ENCODE measurements around the gene RFTN2. TPM values are rescaled to one million over a fixed set of nuclear protein-coding genes. Genes with fewer than 3 reads are reported as not detected.

Gene RFTN2
- total and polyA plus RNA-seq, 2 experiments from 2014 or later, result 0.42 to 2.1 TPM

DNA sequence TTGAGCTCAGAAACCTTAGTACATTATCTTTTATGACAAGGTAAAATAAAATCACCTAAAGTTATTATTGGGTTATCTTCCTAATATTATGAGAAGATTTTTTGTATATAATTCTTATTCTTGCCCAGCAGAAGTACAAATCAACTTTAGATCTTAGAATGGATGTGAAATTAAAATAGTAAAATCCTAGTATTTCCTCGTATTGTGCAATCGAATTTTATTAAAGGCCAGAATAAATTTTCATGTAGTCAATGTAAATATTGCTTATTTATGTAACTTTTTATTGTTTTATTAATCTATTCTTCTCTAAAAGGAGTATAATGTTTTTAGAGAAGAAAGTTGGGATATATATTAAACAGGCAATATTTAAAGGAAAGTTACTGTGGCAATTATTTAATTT lies 42.5 kb upstream of the RFTN2 start (continued):
- no peak for TF ChIP-seq STAT1 (IDR thresholded peaks at IDR 0.05; ENCODE audit: unreplicated experiment)
- TF ChIP-seq, protein P1, sequence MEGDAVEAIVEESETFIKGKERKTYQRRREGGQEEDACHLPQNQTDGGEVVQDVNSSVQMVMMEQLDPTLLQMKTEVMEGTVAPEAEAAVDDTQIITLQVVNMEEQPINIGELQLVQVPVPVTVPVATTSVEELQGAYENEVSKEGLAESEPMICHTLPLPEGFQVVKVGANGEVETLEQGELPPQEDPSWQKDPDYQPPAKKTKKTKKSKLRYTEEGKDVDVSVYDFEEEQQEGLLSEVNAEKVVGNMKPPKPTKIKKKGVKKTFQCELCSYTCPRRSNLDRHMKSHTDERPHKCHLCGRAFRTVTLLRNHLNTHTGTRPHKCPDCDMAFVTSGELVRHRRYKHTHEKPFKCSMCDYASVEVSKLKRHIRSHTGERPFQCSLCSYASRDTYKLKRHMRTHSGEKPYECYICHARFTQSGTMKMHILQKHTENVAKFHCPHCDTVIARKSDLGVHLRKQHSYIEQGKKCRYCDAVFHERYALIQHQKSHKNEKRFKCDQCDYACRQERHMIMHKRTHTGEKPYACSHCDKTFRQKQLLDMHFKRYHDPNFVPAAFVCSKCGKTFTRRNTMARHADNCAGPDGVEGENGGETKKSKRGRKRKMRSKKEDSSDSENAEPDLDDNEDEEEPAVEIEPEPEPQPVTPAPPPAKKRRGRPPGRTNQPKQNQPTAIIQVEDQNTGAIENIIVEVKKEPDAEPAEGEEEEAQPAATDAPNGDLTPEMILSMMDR (conservative IDR thresholded peaks at IDR 0.05; ENCODE audit: low read depth in 2 of 2), result no peak
- no peak for TF ChIP-seq ZNF331 (CRISPR knock-in tag; IDR thresholded peaks at IDR 0.05; ENCODE audit: low read depth)
- TF ChIP-seq POLR2AphosphoS5 (IDR thresholded peaks at IDR 0.05; ENCODE audit: low read depth), result no peak
- no peak for TF ChIP-seq EZH2phosphoT487 (IDR thresholded peaks at IDR 0.05; ENCODE audit: unreplicated experiment)
- TF ChIP-seq, protein P2, sequence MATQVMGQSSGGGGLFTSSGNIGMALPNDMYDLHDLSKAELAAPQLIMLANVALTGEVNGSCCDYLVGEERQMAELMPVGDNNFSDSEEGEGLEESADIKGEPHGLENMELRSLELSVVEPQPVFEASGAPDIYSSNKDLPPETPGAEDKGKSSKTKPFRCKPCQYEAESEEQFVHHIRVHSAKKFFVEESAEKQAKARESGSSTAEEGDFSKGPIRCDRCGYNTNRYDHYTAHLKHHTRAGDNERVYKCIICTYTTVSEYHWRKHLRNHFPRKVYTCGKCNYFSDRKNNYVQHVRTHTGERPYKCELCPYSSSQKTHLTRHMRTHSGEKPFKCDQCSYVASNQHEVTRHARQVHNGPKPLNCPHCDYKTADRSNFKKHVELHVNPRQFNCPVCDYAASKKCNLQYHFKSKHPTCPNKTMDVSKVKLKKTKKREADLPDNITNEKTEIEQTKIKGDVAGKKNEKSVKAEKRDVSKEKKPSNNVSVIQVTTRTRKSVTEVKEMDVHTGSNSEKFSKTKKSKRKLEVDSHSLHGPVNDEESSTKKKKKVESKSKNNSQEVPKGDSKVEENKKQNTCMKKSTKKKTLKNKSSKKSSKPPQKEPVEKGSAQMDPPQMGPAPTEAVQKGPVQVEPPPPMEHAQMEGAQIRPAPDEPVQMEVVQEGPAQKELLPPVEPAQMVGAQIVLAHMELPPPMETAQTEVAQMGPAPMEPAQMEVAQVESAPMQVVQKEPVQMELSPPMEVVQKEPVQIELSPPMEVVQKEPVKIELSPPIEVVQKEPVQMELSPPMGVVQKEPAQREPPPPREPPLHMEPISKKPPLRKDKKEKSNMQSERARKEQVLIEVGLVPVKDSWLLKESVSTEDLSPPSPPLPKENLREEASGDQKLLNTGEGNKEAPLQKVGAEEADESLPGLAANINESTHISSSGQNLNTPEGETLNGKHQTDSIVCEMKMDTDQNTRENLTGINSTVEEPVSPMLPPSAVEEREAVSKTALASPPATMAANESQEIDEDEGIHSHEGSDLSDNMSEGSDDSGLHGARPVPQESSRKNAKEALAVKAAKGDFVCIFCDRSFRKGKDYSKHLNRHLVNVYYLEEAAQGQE (IDR thresholded peaks at IDR 0.05; ENCODE audit: unreplicated experiment), result no peak

DNA sequence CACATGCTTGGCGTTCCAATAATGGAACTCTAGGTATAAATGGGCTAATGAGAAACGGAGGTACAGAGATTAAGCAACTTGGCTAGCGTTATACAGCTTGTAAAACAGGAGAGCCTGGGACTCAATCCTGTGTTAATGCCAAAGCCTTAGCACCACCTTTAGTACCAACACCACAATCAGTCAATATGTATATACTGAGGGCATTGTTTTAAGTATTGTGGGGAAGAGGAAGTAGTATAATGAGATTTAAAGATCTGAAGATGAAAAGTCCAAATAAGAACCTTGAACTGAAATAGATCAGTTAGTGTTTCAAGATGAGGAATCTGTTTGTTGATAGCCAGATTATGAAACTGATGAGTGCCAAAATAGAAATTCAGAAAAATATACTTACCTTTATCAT lies 37.9 kb upstream of the RFTN2 start:
- Mint-ChIP-seq H3K9me3 (no peaks in the 10 kb centered on the region), H3K4me1 (peaks cover 17% of the 10 kb centered on the region), H3K27ac (no peak overlapping the region), H3K27me3 (ENCODE audit: insufficient read depth, low read depth, poor library complexity) (no peaks in the 10 kb centered on the region), H3K4me3 (no peak overlapping the region), H3K36me3 (ENCODE audit: low read depth) (peaks cover 37% of the 10 kb centered on the region)
- H3F3A ChIP-seq (replicated peaks; ENCODE audit: low read depth), result no peaks in the 10 kb centered on the region
- peaks cover 19% of the 10 kb centered on the region for H4K20me1 ChIP-seq (replicated peaks; ENCODE audit: insufficient read depth)
- no peak overlapping the region for H2AFZ ChIP-seq
- peaks cover 8% of the 10 kb centered on the region for H3K4me1 ChIP-seq (ENCODE audit: insufficient read depth)
- H3K27me3 ChIP-seq (ENCODE audit: insufficient read depth), result no peaks in the 10 kb centered on the region
- no peak overlapping the region for H3K4me3 ChIP-seq
- H3K79me2 ChIP-seq (replicated peaks; ENCODE audit: insufficient read depth), result peaks cover 58% of the 10 kb centered on the region
- H3K9me2 ChIP-seq (ENCODE audit: insufficient read depth), result no peaks in the 10 kb centered on the region
- DNase-seq (ENCODE audit: low spot score), result no peak
- no peak for ATAC-seq
- H3K36me3 ChIP-seq (ENCODE audit: insufficient read depth), result peaks cover 10% of the 10 kb centered on the region; the same call in 1 of the 2 replicates
- H3K4me2 ChIP-seq, result no peak overlapping the region
- H3K27ac ChIP-seq (ENCODE audit: low read depth), result no peak overlapping the region; the same call in 1 of the 2 replicates
- TF ChIP-seq NANOG (IDR thresholded peaks at IDR 0.05; ENCODE audit: borderline replicate concordance) (no peak), POLR2AphosphoS5 (IDR thresholded peaks at IDR 0.05; ENCODE audit: low read depth) (no peak), CREB1 (CRISPR knock-in tag; IDR thresholded peaks at IDR 0.05; ENCODE audit: low read depth) (no peak), ZNF114 (CRISPR knock-in tag; IDR thresholded peaks at IDR 0.05) (no peak), EZH2 (IDR thresholded peaks at IDR 0.05; ENCODE audit: low read depth, unreplicated experiment) (no peak), EZH2phosphoT487 (IDR thresholded peaks at IDR 0.05; ENCODE audit: unreplicated experiment) (no peak), JUNB (IDR thresholded peaks at IDR 0.05; ENCODE audit: unreplicated experiment) (no peak)
- TF ChIP-seq, protein P3, sequence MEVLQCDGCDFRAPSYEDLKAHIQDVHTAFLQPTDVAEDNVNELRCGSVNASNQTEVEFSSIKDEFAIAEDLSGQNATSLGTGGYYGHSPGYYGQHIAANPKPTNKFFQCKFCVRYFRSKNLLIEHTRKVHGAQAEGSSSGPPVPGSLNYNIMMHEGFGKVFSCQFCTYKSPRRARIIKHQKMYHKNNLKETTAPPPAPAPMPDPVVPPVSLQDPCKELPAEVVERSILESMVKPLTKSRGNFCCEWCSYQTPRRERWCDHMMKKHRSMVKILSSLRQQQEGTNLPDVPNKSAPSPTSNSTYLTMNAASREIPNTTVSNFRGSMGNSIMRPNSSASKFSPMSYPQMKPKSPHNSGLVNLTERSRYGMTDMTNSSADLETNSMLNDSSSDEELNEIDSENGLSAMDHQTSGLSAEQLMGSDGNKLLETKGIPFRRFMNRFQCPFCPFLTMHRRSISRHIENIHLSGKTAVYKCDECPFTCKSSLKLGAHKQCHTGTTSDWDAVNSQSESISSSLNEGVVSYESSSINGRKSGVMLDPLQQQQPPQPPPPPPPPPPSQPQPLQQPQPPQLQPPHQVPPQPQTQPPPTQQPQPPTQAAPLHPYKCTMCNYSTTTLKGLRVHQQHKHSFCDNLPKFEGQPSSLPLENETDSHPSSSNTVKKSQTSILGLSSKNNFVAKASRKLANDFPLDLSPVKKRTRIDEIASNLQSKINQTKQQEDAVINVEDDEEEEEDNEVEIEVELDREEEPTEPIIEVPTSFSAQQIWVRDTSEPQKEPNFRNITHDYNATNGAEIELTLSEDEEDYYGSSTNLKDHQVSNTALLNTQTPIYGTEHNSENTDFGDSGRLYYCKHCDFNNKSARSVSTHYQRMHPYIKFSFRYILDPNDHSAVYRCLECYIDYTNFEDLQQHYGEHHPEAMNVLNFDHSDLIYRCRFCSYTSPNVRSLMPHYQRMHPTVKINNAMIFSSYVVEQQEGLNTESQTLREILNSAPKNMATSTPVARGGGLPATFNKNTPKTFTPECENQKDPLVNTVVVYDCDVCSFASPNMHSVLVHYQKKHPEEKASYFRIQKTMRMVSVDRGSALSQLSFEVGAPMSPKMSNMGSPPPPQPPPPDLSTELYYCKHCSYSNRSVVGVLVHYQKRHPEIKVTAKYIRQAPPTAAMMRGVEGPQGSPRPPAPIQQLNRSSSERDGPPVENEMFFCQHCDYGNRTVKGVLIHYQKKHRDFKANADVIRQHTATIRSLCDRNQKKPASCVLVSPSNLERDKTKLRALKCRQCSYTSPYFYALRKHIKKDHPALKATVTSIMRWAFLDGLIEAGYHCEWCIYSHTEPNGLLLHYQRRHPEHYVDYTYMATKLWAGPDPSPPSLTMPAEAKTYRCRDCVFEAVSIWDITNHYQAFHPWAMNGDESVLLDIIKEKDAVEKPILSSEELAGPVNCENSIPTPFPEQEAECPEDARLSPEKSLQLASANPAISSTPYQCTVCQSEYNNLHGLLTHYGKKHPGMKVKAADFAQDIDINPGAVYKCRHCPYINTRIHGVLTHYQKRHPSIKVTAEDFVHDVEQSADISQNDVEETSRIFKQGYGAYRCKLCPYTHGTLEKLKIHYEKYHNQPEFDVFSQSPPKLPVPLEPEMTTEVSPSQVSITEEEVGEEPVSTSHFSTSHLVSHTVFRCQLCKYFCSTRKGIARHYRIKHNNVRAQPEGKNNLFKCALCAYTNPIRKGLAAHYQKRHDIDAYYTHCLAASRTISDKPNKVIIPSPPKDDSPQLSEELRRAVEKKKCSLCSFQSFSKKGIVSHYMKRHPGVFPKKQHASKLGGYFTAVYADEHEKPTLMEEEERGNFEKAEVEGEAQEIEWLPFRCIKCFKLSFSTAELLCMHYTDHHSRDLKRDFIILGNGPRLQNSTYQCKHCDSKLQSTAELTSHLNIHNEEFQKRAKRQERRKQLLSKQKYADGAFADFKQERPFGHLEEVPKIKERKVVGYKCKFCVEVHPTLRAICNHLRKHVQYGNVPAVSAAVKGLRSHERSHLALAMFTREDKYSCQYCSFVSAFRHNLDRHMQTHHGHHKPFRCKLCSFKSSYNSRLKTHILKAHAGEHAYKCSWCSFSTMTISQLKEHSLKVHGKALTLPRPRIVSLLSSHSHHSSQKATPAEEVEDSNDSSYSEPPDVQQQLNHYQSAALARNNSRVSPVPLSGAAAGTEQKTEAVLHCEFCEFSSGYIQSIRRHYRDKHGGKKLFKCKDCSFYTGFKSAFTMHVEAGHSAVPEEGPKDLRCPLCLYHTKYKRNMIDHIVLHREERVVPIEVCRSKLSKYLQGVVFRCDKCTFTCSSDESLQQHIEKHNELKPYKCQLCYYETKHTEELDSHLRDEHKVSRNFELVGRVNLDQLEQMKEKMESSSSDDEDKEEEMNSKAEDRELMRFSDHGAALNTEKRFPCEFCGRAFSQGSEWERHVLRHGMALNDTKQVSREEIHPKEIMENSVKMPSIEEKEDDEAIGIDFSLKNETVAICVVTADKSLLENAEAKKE (CRISPR knock-in tag; IDR thresholded peaks at IDR 0.05), result no peak

Data from GM23338 (cell line).